Fibroblast of the aortic adventitia (primary cell): ENCODE data around the gene CACNA2D3. TPM values are rescaled to one million over a fixed set of nuclear protein-coding genes. Genes with fewer than 3 reads are reported as not detected.

ENCODE experiments used
- DNase-seq: peaks from one replicate; pipeline ENCODE4 v3.0.0-alpha.2; 2010; ENCODE audit warnings: low read depth
- H3K4me3 ChIP-seq: 2 replicates; pipeline ENCODE4 v1.5.1; 2011; ENCODE audit warnings: low read depth, mild to moderate bottlenecking, control low read depth, low read length, moderate library complexity
- total RNA-seq: library from RNA; depleted of rRNA; stranded (reverse); fragments of >200 nt; gene quantifications from 2 replicates; pipeline ENCODE4 v1.2.3, GENCODE V29; 2012; ENCODE audit warnings: low replicate concordance
- TF ChIP-seq, protein P1 (sequence below): IDR thresholded peaks from 2 replicates; pipeline ENCODE4 v1.5.1; 2011; ENCODE audit warnings: mild to moderate bottlenecking, low read length, control low read depth, inconsistent platforms; ENCODE audit not compliant: insufficient read depth

Gene CACNA2D3
- total RNA-seq, 1 donor: 0.45 TPM

DNA sequence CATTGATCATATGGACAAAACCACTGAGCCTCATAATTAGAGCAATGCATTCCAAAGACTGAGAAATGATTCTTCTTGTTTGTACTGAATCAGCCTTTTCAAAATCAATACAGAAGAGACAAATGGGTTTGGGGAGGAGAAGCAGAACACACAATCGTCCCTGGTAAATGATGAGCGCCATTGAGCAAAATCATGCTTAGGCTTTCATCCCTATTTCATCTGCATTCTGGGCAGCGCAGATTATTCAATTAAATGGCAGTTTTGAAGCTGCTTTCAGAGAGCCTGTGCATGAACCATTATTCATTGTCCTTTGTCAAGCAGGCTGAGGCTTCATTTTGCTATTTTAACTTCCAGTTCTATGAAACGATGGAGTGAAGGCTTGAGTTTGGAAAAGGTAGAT is 371.9 kb downstream of the CACNA2D3 start:
- DNase-seq: no peak
- H3K4me3 ChIP-seq: no peak overlapping the region
- TF ChIP-seq, protein P1, sequence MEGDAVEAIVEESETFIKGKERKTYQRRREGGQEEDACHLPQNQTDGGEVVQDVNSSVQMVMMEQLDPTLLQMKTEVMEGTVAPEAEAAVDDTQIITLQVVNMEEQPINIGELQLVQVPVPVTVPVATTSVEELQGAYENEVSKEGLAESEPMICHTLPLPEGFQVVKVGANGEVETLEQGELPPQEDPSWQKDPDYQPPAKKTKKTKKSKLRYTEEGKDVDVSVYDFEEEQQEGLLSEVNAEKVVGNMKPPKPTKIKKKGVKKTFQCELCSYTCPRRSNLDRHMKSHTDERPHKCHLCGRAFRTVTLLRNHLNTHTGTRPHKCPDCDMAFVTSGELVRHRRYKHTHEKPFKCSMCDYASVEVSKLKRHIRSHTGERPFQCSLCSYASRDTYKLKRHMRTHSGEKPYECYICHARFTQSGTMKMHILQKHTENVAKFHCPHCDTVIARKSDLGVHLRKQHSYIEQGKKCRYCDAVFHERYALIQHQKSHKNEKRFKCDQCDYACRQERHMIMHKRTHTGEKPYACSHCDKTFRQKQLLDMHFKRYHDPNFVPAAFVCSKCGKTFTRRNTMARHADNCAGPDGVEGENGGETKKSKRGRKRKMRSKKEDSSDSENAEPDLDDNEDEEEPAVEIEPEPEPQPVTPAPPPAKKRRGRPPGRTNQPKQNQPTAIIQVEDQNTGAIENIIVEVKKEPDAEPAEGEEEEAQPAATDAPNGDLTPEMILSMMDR: no peak

DNA sequence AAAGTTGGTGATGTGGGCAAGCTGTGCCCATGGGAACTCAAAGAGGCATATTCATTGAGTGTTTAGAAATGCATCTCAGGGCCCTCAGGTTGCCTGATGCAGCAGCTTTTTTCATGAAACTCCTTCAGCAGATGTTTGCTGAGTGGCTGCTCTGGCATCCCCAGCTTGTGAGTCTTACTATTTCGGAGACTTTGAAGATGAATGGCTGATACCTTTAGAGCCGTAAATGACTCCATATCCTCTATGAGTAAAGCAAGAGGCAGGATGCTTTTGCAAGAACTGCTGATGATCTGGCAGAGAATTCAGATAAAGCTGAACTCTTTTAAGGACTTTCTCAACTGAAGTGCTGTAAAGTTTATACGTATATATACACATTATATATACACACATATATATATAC is 384.3 kb downstream of the CACNA2D3 start:
- no peak overlapping the region for H3K4me3 ChIP-seq
- no peak for DNase-seq
- TF ChIP-seq, protein P1: no peak

DNA sequence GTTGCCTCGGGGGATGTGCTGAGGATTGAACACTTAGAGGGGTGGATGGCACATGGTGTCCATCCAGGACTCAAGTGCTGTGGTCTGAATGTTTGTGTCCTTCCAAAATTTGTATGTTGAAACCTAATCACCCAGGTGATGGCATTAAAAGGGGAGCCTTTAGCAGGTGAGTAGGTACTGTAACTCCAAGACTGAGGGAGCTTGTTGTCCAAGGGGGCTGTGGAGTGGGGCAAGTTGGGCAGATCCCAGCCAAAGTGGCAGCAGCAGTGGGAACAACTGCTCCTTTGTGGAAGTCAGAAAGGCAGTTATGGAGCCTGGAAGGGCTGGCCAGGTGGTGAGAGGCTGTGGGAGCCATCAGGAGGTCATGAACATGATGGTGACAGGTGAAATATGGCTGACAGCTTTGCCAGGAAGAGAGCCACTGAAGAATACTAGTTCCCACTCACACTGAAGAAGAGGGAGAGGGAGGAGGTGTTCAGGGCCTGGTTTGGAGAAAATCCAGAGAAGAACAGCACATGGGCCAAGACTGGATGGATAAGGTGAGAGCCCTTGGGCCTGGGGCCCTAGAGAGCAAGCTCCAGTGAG is 385.6 kb downstream of the CACNA2D3 start:
- DNase-seq: no peak

DNA sequence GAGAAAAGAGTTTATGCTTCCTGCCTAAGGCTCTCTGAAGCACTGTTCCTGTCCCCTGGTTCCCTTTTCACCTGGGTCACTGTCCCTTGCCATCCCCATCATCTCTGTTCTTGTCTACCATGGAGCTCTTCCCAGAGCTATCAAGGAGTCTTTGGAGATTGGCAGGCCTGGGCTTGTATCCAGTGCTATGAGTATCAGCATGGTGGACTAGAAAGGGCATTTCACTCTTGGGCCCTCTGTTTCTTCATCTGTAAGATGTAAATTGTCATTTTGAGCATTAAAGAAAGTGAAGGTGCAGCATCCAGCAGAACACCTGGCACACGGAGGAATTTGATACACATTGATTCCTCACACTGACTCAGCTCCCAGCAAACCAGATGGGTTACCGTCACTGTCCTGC is 388.2 kb downstream of the CACNA2D3 start:
- TF ChIP-seq, protein P1: no peak
- no peak overlapping the region for H3K4me3 ChIP-seq
- no peak for DNase-seq

More for the DNA sequence above, 385.6 kb downstream of the CACNA2D3 start:
- TF ChIP-seq, protein P1: no peak
- H3K4me3 ChIP-seq: no peak overlapping the region

DNA sequence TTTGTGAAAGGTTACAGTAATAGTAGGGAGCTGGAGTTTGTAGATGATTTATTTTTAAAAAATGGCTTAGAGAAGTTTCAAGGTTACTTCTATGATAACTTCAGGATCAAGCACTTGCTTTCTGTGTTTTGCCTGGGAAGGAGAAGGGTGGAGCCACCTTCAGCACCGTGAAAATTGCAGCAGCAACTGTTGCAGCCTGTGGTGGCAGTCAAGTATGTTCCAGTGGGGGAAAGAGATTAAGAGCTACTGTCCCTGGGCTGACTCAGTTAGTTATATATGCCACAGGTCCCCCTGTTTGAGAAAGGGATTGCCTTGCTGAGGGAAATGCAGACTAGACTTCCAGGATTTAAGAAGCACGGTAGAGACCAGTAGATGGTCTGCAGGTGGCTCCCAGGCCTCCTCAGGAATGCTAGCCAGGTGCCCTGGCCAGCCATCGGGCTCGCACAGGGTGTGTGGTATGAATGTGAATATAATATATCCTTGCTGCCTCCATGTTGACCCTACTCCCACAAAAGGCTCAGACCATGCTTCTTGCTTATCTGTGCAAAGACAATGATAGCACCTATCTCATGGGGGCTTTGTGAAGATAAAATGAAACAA is 389.5 kb downstream of the CACNA2D3 start:
- no peak overlapping the region for H3K4me3 ChIP-seq
- TF ChIP-seq, protein P1: no peak
- no peak for DNase-seq

DNA sequence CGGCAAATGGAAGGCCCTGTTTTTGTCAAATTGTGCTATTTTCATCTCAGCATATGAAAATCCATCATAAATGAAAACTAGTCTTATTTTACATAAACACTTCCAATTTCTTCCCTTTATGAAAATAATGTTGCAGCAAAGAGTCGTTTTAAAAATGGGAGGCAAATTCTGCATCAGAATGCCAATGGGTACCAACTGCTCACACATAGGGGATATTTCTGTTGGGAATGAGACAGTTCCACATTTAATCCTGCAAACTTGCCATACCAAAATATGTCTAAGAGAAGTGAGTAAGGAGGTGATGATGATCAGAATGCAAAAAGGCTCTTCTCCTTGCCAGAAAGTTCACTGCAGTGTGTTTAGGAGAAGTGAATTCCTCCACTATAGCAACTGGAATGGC is 391.7 kb downstream of the CACNA2D3 start:
- H3K4me3 ChIP-seq: no peak overlapping the region
- DNase-seq: no peak
- TF ChIP-seq, protein P1: no peak

DNA sequence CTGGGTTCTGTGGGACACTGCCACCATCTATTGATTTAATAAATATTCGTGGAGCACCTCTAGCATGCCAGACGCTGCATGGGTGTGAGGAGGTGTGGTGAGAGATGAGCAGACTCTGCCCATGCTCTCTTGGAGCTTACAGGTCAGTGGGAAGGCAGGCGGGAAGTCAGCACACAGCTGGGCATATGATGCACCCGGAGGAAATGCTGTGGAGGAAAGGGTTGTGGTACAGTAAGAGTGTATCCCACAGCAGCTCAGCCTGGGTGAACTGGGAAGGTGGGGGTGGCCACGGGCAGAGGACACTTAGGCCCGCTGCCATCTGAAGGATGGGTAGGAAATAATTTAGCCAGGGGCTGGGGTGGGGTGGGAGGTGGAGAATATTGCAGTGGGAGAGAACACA is 392.1 kb downstream of the CACNA2D3 start:
- TF ChIP-seq, protein P1: no peak
- no peak for DNase-seq

More for the DNA sequence above, 392.1 kb downstream of the CACNA2D3 start:
- H3K4me3 ChIP-seq: no peak overlapping the region
